H9 (cell line): ENCODE results near the gene LMAN1. TPM values are rescaled to one million over a fixed set of nuclear protein-coding genes. Genes with fewer than 3 reads are reported as not detected.

Source experiments
- DNase-seq: peaks from one replicate; pipeline ENCODE4 v3.0.0-alpha.2; 2017
- H2AFZ ChIP-seq: one replicate; pipeline ENCODE4 v1.6.1; 2013; ENCODE audit warnings: mild to moderate bottlenecking, low read length, control low read depth, moderate library complexity
- H2AK5ac ChIP-seq: 2 replicates; pipeline ENCODE4 v1.6.1; 2013; ENCODE audit warnings: low read length, control low read depth, mixed read lengths; ENCODE audit not compliant: insufficient read length
- H2BK120ac ChIP-seq: one replicate; pipeline ENCODE4 v1.6.1; 2013; ENCODE audit warnings: low read depth, mild to moderate bottlenecking, low read length, control low read depth, inconsistent platforms; ENCODE audit not compliant: poor library complexity, severe bottlenecking
- H2BK12ac ChIP-seq: 2 replicates; pipeline ENCODE4 v1.6.1; 2013; ENCODE audit warnings: low read length, control low read depth, mixed read lengths, low read depth; ENCODE audit not compliant: insufficient read length
- H2BK15ac ChIP-seq: 2 replicates; pipeline ENCODE4 v1.6.1; 2013; ENCODE audit warnings: low read depth, low read length, control low read depth
- H2BK20ac ChIP-seq: one replicate; pipeline ENCODE4 v1.6.1; 2013; ENCODE audit warnings: low read depth, mild to moderate bottlenecking, low read length, control low read depth, inconsistent platforms; ENCODE audit not compliant: poor library complexity, severe bottlenecking
- H2BK5ac ChIP-seq: 2 replicates; pipeline ENCODE4 v1.6.1; 2013; ENCODE audit warnings: low read length, control low read depth, mixed read lengths; ENCODE audit not compliant: insufficient read length
- H3K14ac ChIP-seq: 2 replicates; pipeline ENCODE4 v1.6.1; 2013; ENCODE audit warnings: low read length, control low read depth; ENCODE audit not compliant: insufficient read depth
- H3K18ac ChIP-seq: 2 replicates; pipeline ENCODE4 v1.6.1; 2013; ENCODE audit warnings: low read depth, mild to moderate bottlenecking, mixed read lengths, low read length, control low read depth; ENCODE audit not compliant: insufficient read length
- H3K23ac ChIP-seq: 2 replicates; pipeline ENCODE4 v1.6.1; 2013; ENCODE audit warnings: low read length, control low read depth, mixed read lengths, low read depth; ENCODE audit not compliant: insufficient read length
- H3K23me2 ChIP-seq: 2 replicates; pipeline ENCODE4 v1.6.1; 2013; ENCODE audit warnings: low read depth, mild to moderate bottlenecking, mixed read lengths, low read length, control low read depth; ENCODE audit not compliant: insufficient read length, poor library complexity, severe bottlenecking
- H3K27ac ChIP-seq: 2 replicates; pipeline ENCODE4 v1.5.1; 2013; ENCODE audit warnings: low read length, control low read depth, mixed read lengths, low read depth; ENCODE audit not compliant: insufficient read length
- H3K27me3 ChIP-seq: 2 replicates; pipeline ENCODE4 v1.6.1; 2013; ENCODE audit warnings: low read length, control low read depth, inconsistent platforms; ENCODE audit not compliant: insufficient read depth
- H3K4ac ChIP-seq: 2 replicates; pipeline ENCODE4 v1.6.1; 2013; ENCODE audit warnings: low read depth, mild to moderate bottlenecking, control low read depth, inconsistent platforms, low read length, moderate library complexity
- H3K4me1 ChIP-seq: 2 replicates; pipeline ENCODE4 v1.6.1; 2013; ENCODE audit warnings: low read length, control low read depth, inconsistent platforms; ENCODE audit not compliant: insufficient read depth
- H3K4me2 ChIP-seq: 2 replicates; pipeline ENCODE4 v1.6.1; 2013; ENCODE audit warnings: low read length, control low read depth, mixed read lengths; ENCODE audit not compliant: insufficient read length, insufficient read depth
- H3K56ac ChIP-seq: 2 replicates; pipeline ENCODE4 v1.6.1; 2013; ENCODE audit warnings: low read depth, mild to moderate bottlenecking, mixed read lengths, low read length, control low read depth; ENCODE audit not compliant: insufficient read length
- H3K79me1 ChIP-seq: 2 replicates; pipeline ENCODE4 v1.6.1; 2013; ENCODE audit warnings: low read depth, mild to moderate bottlenecking, moderate library complexity, low read length, control low read depth, inconsistent platforms; ENCODE audit not compliant: insufficient read depth, poor library complexity, severe bottlenecking
- H3K79me2 ChIP-seq: 2 replicates; pipeline ENCODE4 v1.6.1; 2013; ENCODE audit warnings: low read length, control low read depth, inconsistent platforms; ENCODE audit not compliant: insufficient read depth
- H3K9ac ChIP-seq: 2 replicates; pipeline ENCODE4 v1.6.1; 2013; ENCODE audit warnings: low read length, control low read depth, mixed read lengths; ENCODE audit not compliant: insufficient read length; ENCODE audit errors: extremely low read depth
- H3K9me3 ChIP-seq: one replicate; pipeline ENCODE4 v1.6.1; 2013; ENCODE audit warnings: low read depth, low read length, inconsistent platforms; ENCODE audit not compliant: control insufficient read depth
- H3T11ph ChIP-seq: one replicate; pipeline ENCODE4 v1.6.1; 2013; ENCODE audit warnings: mild to moderate bottlenecking, low read length, control low read depth, inconsistent platforms
- H4K20me1 ChIP-seq: one replicate; pipeline ENCODE4 v1.6.1; 2013; ENCODE audit not compliant: control insufficient read depth, insufficient read length, insufficient read depth
- H4K5ac ChIP-seq: 2 replicates; pipeline ENCODE4 v1.6.1; 2013; ENCODE audit warnings: low read depth, mild to moderate bottlenecking, mixed read lengths, low read length, control low read depth; ENCODE audit not compliant: insufficient read length
- H4K8ac ChIP-seq: replicated peaks from 2 replicates; pipeline ENCODE4 v1.6.1; 2013; ENCODE audit warnings: low read length, control low read depth, mixed read lengths, low read depth; ENCODE audit not compliant: insufficient read length
- H4K91ac ChIP-seq: 2 replicates; pipeline ENCODE4 v1.6.1; 2013; ENCODE audit warnings: low read depth, mild to moderate bottlenecking, moderate library complexity, mixed read lengths, low read length, control low read depth; ENCODE audit not compliant: insufficient read length
- H3K27ac Mint-ChIP-seq, 3 experiments: 2 replicates in 2 of 3; 3 replicates in 1 of 3; pipeline ENCODE4 v1.8.0; 2020 to 2021; ENCODE audit warnings: mixed read lengths in 3 of 3, mild to moderate bottlenecking in 1 of 3, moderate library complexity in 1 of 3
- H3K27me3 Mint-ChIP-seq: 2 replicates; pipeline ENCODE4 v1.8.0; 2021; ENCODE audit warnings: low read depth, mild to moderate bottlenecking, moderate library complexity, mixed read lengths
- H3K36me3 Mint-ChIP-seq, 3 experiments: 2 replicates in 2 of 3; 3 replicates in 1 of 3; pipeline ENCODE4 v1.8.0; 2020 to 2021; ENCODE audit warnings: low read depth in 3 of 3, mixed read lengths in 3 of 3; ENCODE audit not compliant: insufficient read depth in 1 of 3
- H3K4me1 Mint-ChIP-seq, 2 experiments: 2 replicates each; pipeline ENCODE4 v1.8.0; 2020; ENCODE audit warnings: mixed read lengths in 2 of 2
- H3K4me3 Mint-ChIP-seq, 2 experiments: 2 replicates in 1 of 2; 3 replicates in 1 of 2; pipeline ENCODE4 v1.8.0; 2020 to 2021; ENCODE audit warnings: mild to moderate bottlenecking in 2 of 2, mixed read lengths in 2 of 2, moderate library complexity in 1 of 2
- H3K9me3 Mint-ChIP-seq, 2 experiments: 2 replicates in 1 of 2; 3 replicates in 1 of 2; pipeline ENCODE4 v1.8.0; 2020; ENCODE audit warnings: mild to moderate bottlenecking in 2 of 2, mixed read lengths in 2 of 2, moderate library complexity in 1 of 2
- CTCF ChIP-seq: fragments of 200-600 bp; sonication (generic); conservative IDR thresholded peaks from 3 replicates; pipeline ENCODE4 v1.8.0; 2021; ENCODE audit warnings: antibody characterized with exemption, mild to moderate bottlenecking
- WGBS: extraction: QIAGEN DNeasy Blood & Tissue Kit; methylation state at CpG from one replicate; pipeline ENCODE4 v1.1.7; 2013; ENCODE audit warnings: missing lambda C conversion rate, low lambda C conversion rate, mixed read lengths; ENCODE audit not compliant: insufficient read length; ENCODE audit errors: extremely low coverage; 5-methylcytosine and 5-hydroxymethylcytosine counted together
- total RNA-seq: library from RNA; stranded (reverse); gene quantifications from 2 replicates; pipeline ENCODE4 v1.2.1, GENCODE V29; 2021

Gene LMAN1
- total RNA-seq, 1 experiment from 2014 or later = 63.6 TPM

- Mint-ChIP-seq H3K9me3 (peaks cover 0 to 2% of the 10 kb centered on the region in 2 experiments; a peak in 1 of 5 replicates), H3K27ac (no peak overlapping the region)
- no peak overlapping the region for H2BK15ac ChIP-seq
Measured at GRCh38 chr18:59354731-59355130, 4.3 kb downstream of the LMAN1 start.

More at GRCh38 chr18:59354731-59355130, 4.3 kb downstream of the LMAN1 start:
- Histone ChIP-seq H3K56ac (no peak overlapping the region), H3K27ac (no peak overlapping the region), H3K9me3 (no peaks in the 10 kb centered on the region), H2BK120ac (no peak overlapping the region), H3K18ac (no peak overlapping the region), H2BK20ac (no peak overlapping the region), H3K14ac (no peak overlapping the region), H3K4ac (no peak overlapping the region), H4K91ac (no peak overlapping the region), H3K79me2 (no peaks in the 10 kb centered on the region; the same call in 1 of the 2 replicates), H2AFZ (no peak overlapping the region), H4K20me1 (no peaks in the 10 kb centered on the region), H3K9ac (no peak overlapping the region), H2BK5ac (no peak overlapping the region), H4K5ac (no peak overlapping the region), H3T11ph (no peak overlapping the region), H3K27me3 (no peaks in the 10 kb centered on the region), H2BK12ac (no peak overlapping the region), H3K79me1 (peaks cover 5% of the 10 kb centered on the region), H2AK5ac (no peak overlapping the region), H4K8ac (no peak overlapping the region), H3K23ac (no peak overlapping the region), H3K4me1 (no peaks in the 10 kb centered on the region), H3K23me2 (peaks cover 4% of the 10 kb centered on the region), H3K4me2 (no peak overlapping the region)
- no peak overlapping the region for H3K4me3 Mint-ChIP-seq
- DNase-seq = no peak
- H3K27me3 Mint-ChIP-seq = peaks cover 4% of the 10 kb centered on the region
- H3K4me1 Mint-ChIP-seq = peaks cover 11 to 12% of the 10 kb centered on the region in 2 experiments
- no CpG with 5 or more reads among the region's 2 CpGs for WGBS
- no peak for TF ChIP-seq CTCF
- peaks cover 23 to 54% (median 53%) of the 10 kb centered on the region in 3 experiments for H3K36me3 Mint-ChIP-seq
